ENCODE measurements around the gene TPRN.

The TPRN gene

GRCh38 chr9:137236238-137236935 lies 35.8 kb upstream of the TPRN start:
- DNase-seq (ENCODE audit: low read depth) = peak; percentile 90

GRCh38 chr9:137235424-137236237 lies 35.1 kb upstream of the TPRN start:
- no peak for DNase-seq (ENCODE audit: low read depth)

- no peak for DNase-seq (ENCODE audit: low read depth)
Measured at GRCh38 chr9:137234758-137235423, 34.4 kb upstream of the TPRN start.

GRCh38 chr9:137234055-137234697 lies 33.6 kb upstream of the TPRN start:
- DNase-seq (ENCODE audit: low read depth) = no peak

- DNase-seq (ENCODE audit: low read depth) = no peak
Measured at GRCh38 chr9:137233143-137233980, 32.8 kb upstream of the TPRN start.

GRCh38 chr9:137232510-137232909 lies 32.0 kb upstream of the TPRN start:
- DNase-seq (ENCODE audit: low read depth) = no peak

GRCh38 chr9:137232101-137232500 lies 31.6 kb upstream of the TPRN start:
- DNase-seq (ENCODE audit: low read depth) = no peak

GRCh38 chr9:137231372-137232039 lies 31.0 kb upstream of the TPRN start:
- no peak for DNase-seq (ENCODE audit: low read depth)

- DNase-seq (ENCODE audit: low read depth) = no peak
Measured at GRCh38 chr9:137230705-137231371, 30.3 kb upstream of the TPRN start, which contains the start of gene SLC34A3. Gene SLC34A3, plus strand, starts transcription at chr9:137230901. Its CDS starts 802 bp downstream, at chr9:137231703.

- no peak for DNase-seq (ENCODE audit: low read depth)
Measured at GRCh38 chr9:137229903-137230704, 29.6 kb upstream of the TPRN start.

- no peak for DNase-seq (ENCODE audit: low read depth)
Measured at GRCh38 chr9:137228968-137229896, 28.7 kb upstream of the TPRN start.

- DNase-seq (ENCODE audit: low read depth) = no peak
Measured at GRCh38 chr9:137228506-137228967, 28.0 kb upstream of the TPRN start.

- DNase-seq (ENCODE audit: low read depth) = no peak
Measured at GRCh38 chr9:137227853-137228505, 27.4 kb upstream of the TPRN start.

- peak; percentile 74 for DNase-seq (ENCODE audit: low read depth)
Measured at GRCh38 chr9:137227054-137227852, 26.7 kb upstream of the TPRN start, which contains the start of gene RNF224. Gene RNF224, plus strand, starts transcription at chr9:137227502. Its CDS starts 834 bp downstream, at chr9:137228336.

GRCh38 chr9:137226338-137227053 lies 26.0 kb upstream of the TPRN start:
- no peak for DNase-seq (ENCODE audit: low read depth)
